Right lobe of liver (tissue), 6 donors: ENCODE measurements around the gene ARL8B. TPM values are rescaled to one million over a fixed set of nuclear protein-coding genes. Genes with fewer than 3 reads are reported as not detected.

Experiments used
- ATAC-seq, 4 donors: fragments of 200-7000 bp; cut with Tn5 transposase; one replicate each; pipeline ENCODE4 v1.9.1; 2020; ENCODE audit warnings: mild to moderate bottlenecking in 4 of 4, moderate library complexity in 4 of 4
- DNase-seq, 3 donors: peaks; one replicate each; pipeline ENCODE4 v3.0.0-alpha.2; 2020
- H3K27ac ChIP-seq, 3 donors: fragments of 200-600 bp; one replicate each; pipeline ENCODE4 v1.8.0; 2022
- H3K27me3 ChIP-seq, 2 donors: fragments of 200-600 bp; one replicate each; pipeline ENCODE4 v1.8.0; 2022
- H3K36me3 ChIP-seq, 4 donors: fragments of 200-600 bp; sonication (generic) in 1 of 4; one replicate each; pipeline versions ENCODE4 v1.5.1 to v1.8.0; 2017 to 2022; ENCODE audit warnings: control low read depth in 1 of 4
- H3K4me1 ChIP-seq, 4 donors: fragments of 200-600 bp; sonication (generic) in 1 of 4; one replicate each; pipeline versions ENCODE4 v1.5.1 to v1.8.0; 2017 to 2022; ENCODE audit warnings: control low read depth in 1 of 4
- H3K4me3 ChIP-seq, 3 donors: fragments of 200-600 bp; one replicate each; pipeline ENCODE4 v1.8.0; 2022
- H3K9me3 ChIP-seq, 4 donors: fragments of 200-600 bp; sonication (generic) in 1 of 4; one replicate each; pipeline versions ENCODE4 v1.5.1 to v1.8.0; 2017 to 2022; ENCODE audit warnings: control low read depth in 1 of 4
- CTCF ChIP-seq, 4 donors: fragments of 200-600 bp in 3 of 4; fragments of 450-650 bp in 1 of 4; IDR thresholded peaks; one replicate each; pipeline versions ENCODE4 v1.5.1 to v1.8.0; 2016 to 2022; ENCODE audit warnings: antibody characterized with exemption in 4 of 4, mild to moderate bottlenecking in 2 of 4
- POLR2A ChIP-seq: fragments of 450-650 bp; IDR thresholded peaks from one replicate; pipeline ENCODE4 v1.6.1; 2017; ENCODE audit warnings: antibody characterized with exemption, mild to moderate bottlenecking
- WGBS: methylation state at CpG from one replicate; pipeline ENCODE4 v1.1.6; 2018; ENCODE audit warnings: low coverage, low lambda C conversion rate; ENCODE audit not compliant: insufficient coverage; ENCODE audit errors: missing lambda C conversion rate; 5-methylcytosine and 5-hydroxymethylcytosine counted together
- intact Hi-C, 2 donors: fragments of 100-400 bp; cut with DNase I; formaldehyde crosslinking; loops; one replicate each; pipeline versions ENCODE4 v1.11.2 to v1.14.1; 2022
- total RNA-seq, 6 experiments: library from RNA; depleted of rRNA in 2 of 6; stranded (reverse); fragments of >200 nt in 2 of 6; fragmentation: NEBNext Ultra II Directional in 3 of 6; extraction: Animal tissue kit (Norgen Biotek cat#: 25700) in 3 of 6; gene quantifications; one replicate each; pipeline versions ENCODE4 v1.1.0 to v1.2.4, GENCODE V29; 2016 to 2023
- donor health status: DM: no; HTN: yes; CAD: no.
- donor health status: DM: no; HTN: no; CAD: no.
- donor health status: DM: no; HTN: no; CAD: no.
- donor health status: DM: no; HTN: yes; CAD: no.
- donor health status: DM: no; HTN: yes; CAD: no.

Gene ARL8B
- total RNA-seq, 6 experiments from 2014 or later: 20.0 to 33.1 (median 26.7) TPM

- H3K4me3 ChIP-seq: peak within 1 kb of the TSS; percentile 82 to 94 (median 84)
- intact Hi-C loops: no loop called here
- TF ChIP-seq POLR2A (peak; percentile 90), CTCF (IDR thresholded peaks at IDR 0.05) (no peak)
- H3K9me3 ChIP-seq: no peaks in the 10 kb centered on the region
- WGBS: under 1% methylated on average over 30 of the region's 78 CpGs
- peak within 1 kb of the TSS; percentile 96 to 98 (median 97) for H3K27ac ChIP-seq
- ATAC-seq (peak; percentile 82 to 96 (median 88)), DNase-seq (peak; percentile 98)
- H3K27me3 ChIP-seq: no peaks in the 10 kb centered on the region
- peaks cover 0 to 45% (median 8%) of the 10 kb centered on the region in 4 donors for H3K4me1 ChIP-seq
- peaks cover 0 to 4% (median 0%) of the 10 kb centered on the region in 4 donors for H3K36me3 ChIP-seq
Measured at GRCh38 chr3:5187156-5187919, 65.2 kb downstream of the ARL8B start, which contains the start of gene EDEM1. Gene EDEM1, plus strand, starts transcription at chr3:5187707. Its CDS starts 99 bp downstream, at chr3:5187806.

- intact Hi-C loops: no loop called here
- H3K4me1 ChIP-seq: peaks cover 0 to 51% (median 8%) of the 10 kb centered on the region in 4 donors
- DNase-seq (peak; percentile 58 to 69 (median 58)), ATAC-seq (peak; percentile 0 to 25 (median 4))
- no peaks in the 10 kb centered on the region for H3K9me3 ChIP-seq
- H3K27me3 ChIP-seq: no peaks in the 10 kb centered on the region
- peak overlapping the region; percentile 96 to 98 (median 97) for H3K27ac ChIP-seq
- TF ChIP-seq CTCF (IDR thresholded peaks at IDR 0.05) (no peak), POLR2A (no peak)
- peak overlapping the region; percentile 82 to 94 (median 84) for H3K4me3 ChIP-seq
- no CpG with 5 or more reads among the region's 66 CpGs for WGBS
- H3K36me3 ChIP-seq: peaks cover 0 to 4% (median 0%) of the 10 kb centered on the region in 4 donors
Measured at GRCh38 chr3:5187920-5188418, 65.9 kb downstream of the ARL8B start.

GRCh38 chr3:5188419-5189221 lies 66.5 kb downstream of the ARL8B start:
- no peaks in the 10 kb centered on the region for H3K27me3 ChIP-seq
- DNase-seq (peak; percentile 87 to 94 (median 91)), ATAC-seq (peak; percentile 52 to 72 (median 65))
- TF ChIP-seq CTCF (IDR thresholded peaks at IDR 0.05) (peak in 1 of 4 donors; percentile 5), POLR2A (peak; percentile 82)
- H3K4me3 ChIP-seq: peak overlapping the region; percentile 82 to 94 (median 84)
- H3K36me3 ChIP-seq: peaks cover 0 to 4% (median 0%) of the 10 kb centered on the region in 4 donors
- intact Hi-C loops: no loop called here
- 0% methylated on average over 14 of the region's 26 CpGs for WGBS
- H3K27ac ChIP-seq: peak overlapping the region; percentile 96 to 98 (median 97)
- H3K4me1 ChIP-seq: peaks cover 0 to 54% (median 8%) of the 10 kb centered on the region in 4 donors
- no peaks in the 10 kb centered on the region for H3K9me3 ChIP-seq

GRCh38 chr3:5190147-5190791 lies 68.2 kb downstream of the ARL8B start:
- peak overlapping the region in 2 of 3 donors; percentile 97 to 98 for H3K27ac ChIP-seq
- intact Hi-C loops: no loop called here
- H3K36me3 ChIP-seq: peaks cover 0 to 4% (median 1%) of the 10 kb centered on the region in 4 donors
- H3K27me3 ChIP-seq: no peaks in the 10 kb centered on the region
- TF ChIP-seq POLR2A: no peak
- no peak for TF ChIP-seq CTCF (IDR thresholded peaks at IDR 0.05)
- H3K4me3 ChIP-seq: peak overlapping the region; percentile 82 to 94 (median 84)
- H3K9me3 ChIP-seq: no peaks in the 10 kb centered on the region
- WGBS: 38% methylated on average over 7 of the region's 7 CpGs
- H3K4me1 ChIP-seq: peaks cover 0 to 65% (median 15%) of the 10 kb centered on the region in 4 donors
- ATAC-seq: no peak
- DNase-seq: no peak
